MCF 10A (cell line): ENCODE results near the gene HARS2. TPM values are rescaled to one million over a fixed set of nuclear protein-coding genes. Genes with fewer than 3 reads are reported as not detected.
A peak's percentile ranks its signal among the peaks of the same experiment; 100 is the strongest.

Experiments used
- BruUV-seq: library from RNA; stranded (reverse); fragments of 400-500 nt; replicated peaks from 2 replicates; lab custom pipeline; 2021; lab: Mats Ljungman, UMichigan
- CTCF ChIA-PET: fragments of 300-600 bp; sonication (Branson Sonifier 250); formaldehyde crosslinking; extraction: SDS; loops from one replicate; lab custom pipeline; 2021; ENCODE audit warnings: antibody characterized with exemption, inconsistent platforms; lab: Yijun Ruan, JAX
- POLR2A ChIA-PET: fragments of 300-600, 350-650 bp; sonication (Branson Sonifier 250); formaldehyde crosslinking; extraction: SDS; loops from one replicate; lab custom pipeline; 2020; ENCODE audit warnings: antibody characterized with exemption, inconsistent platforms; lab: Yijun Ruan, JAX
- DNase-seq: peaks from one replicate; pipeline ENCODE4 v3.0.0-alpha.2; 2018; ENCODE audit not compliant: unreplicated experiment
- H3K27ac Mint-ChIP-seq: one replicate; pipeline ENCODE4 v1.8.0; 2022; ENCODE audit warnings: mild to moderate bottlenecking, low read depth, mixed read lengths; ENCODE audit not compliant: unreplicated experiment
- H3K27me3 Mint-ChIP-seq: one replicate; pipeline ENCODE4 v1.8.0; 2022; ENCODE audit warnings: mixed read lengths; ENCODE audit not compliant: insufficient read depth, unreplicated experiment
- H3K36me3 Mint-ChIP-seq: one replicate; pipeline ENCODE4 v1.8.0; 2022; ENCODE audit warnings: mild to moderate bottlenecking, moderate library complexity, mixed read lengths; ENCODE audit not compliant: insufficient read depth, unreplicated experiment
- H3K4me1 Mint-ChIP-seq: one replicate; pipeline ENCODE4 v1.8.0; 2022; ENCODE audit warnings: mixed read lengths; ENCODE audit not compliant: insufficient read depth, unreplicated experiment
- H3K4me3 Mint-ChIP-seq: one replicate; pipeline ENCODE4 v1.8.0; 2022; ENCODE audit warnings: mild to moderate bottlenecking, moderate library complexity, mixed read lengths; ENCODE audit not compliant: unreplicated experiment
- H3K9me3 Mint-ChIP-seq: one replicate; pipeline ENCODE4 v1.8.0; 2022; ENCODE audit warnings: mixed read lengths; ENCODE audit not compliant: unreplicated experiment
- CTCF ChIP-seq: fragments of 200-600 bp; IDR thresholded peaks from one replicate; pipeline ENCODE4 v1.8.0; 2022; ENCODE audit warnings: antibody characterized with exemption, mild to moderate bottlenecking; ENCODE audit not compliant: unreplicated experiment
- intact Hi-C: fragments of 100-400 bp; cut with micrococcal nuclease; formaldehyde crosslinking; loops from 2 replicates; pipeline ENCODE4 v1.14.1; 2022
- total RNA-seq: library from RNA; stranded (reverse); gene quantifications from 2 replicates; pipeline ENCODE4 v1.2.3, GENCODE V29; 2022

Gene HARS2
- total RNA-seq, 1 experiment from 2014 or later = 48.5 TPM

- Mint-ChIP-seq H3K27me3 (no peaks in the 10 kb centered on the region), H3K27ac (no peak overlapping the region), H3K36me3 (peaks cover 74% of the 10 kb centered on the region), H3K9me3 (no peaks in the 10 kb centered on the region), H3K4me3 (no peak overlapping the region), H3K4me1 (no peaks in the 10 kb centered on the region)
- ChIA-PET POLR2A (interaction anchor here (1.0 to 3.4 kb wide), 3 partner anchors 12 to 32 kb away, joined by 4 to 23 read pairs (median 14); partner anchors contain the start of genes HARS1, HARS2 and WDR55), CTCF (interaction anchor here (0.5 to 1.9 kb wide), 4 partner anchors 11 to 132 kb away, joined by 3 to 14 read pairs (median 4); partner anchors contain the start of genes EIF4EBP3, HARS1, HARS2 and WDR55)
- no peak for DNase-seq
- TF ChIP-seq CTCF = no peak
- BruUV-seq = no TSS peak
- intact Hi-C loops = no loop called here
Measured at GRCh38 chr5:140678993-140679392, 12.3 kb upstream of the HARS2 start.

GRCh38 chr5:140690376-140690932 lies 801 bp upstream of the HARS2 start:
- intact Hi-C loops = no loop called here
- Mint-ChIP-seq H3K4me1 (peaks cover 16% of the 10 kb centered on the region), H3K27ac (peak overlapping the region; percentile 87), H3K27me3 (no peaks in the 10 kb centered on the region), H3K36me3 (peaks cover 85% of the 10 kb centered on the region), H3K4me3 (peak overlapping the region; percentile 88), H3K9me3 (no peaks in the 10 kb centered on the region)
- TSS peak; percentile 55 for BruUV-seq
- TF ChIP-seq CTCF = no peak
- DNase-seq = peak; percentile 24
- ChIA-PET POLR2A (interaction anchor here (0.6 to 9.6 kb wide), 46 partner anchors 10 to 574 kb away, joined by 3 to 153 read pairs (median 6); partner anchors contain the start of genes ANKHD1, APBB3, DND1 and EIF4EBP3), CTCF (interaction anchor here (0.6 to 2.9 kb wide), 17 partner anchors 11 to 537 kb away, joined by 3 to 14 read pairs (median 3); partner anchors contain the start of gene EIF4EBP3)

GRCh38 chr5:140694276-140694675 lies 3.0 kb downstream of the HARS2 start:
- intact Hi-C loops = no loop called here
- Mint-ChIP-seq H3K9me3 (no peaks in the 10 kb centered on the region), H3K27ac (no peak overlapping the region), H3K4me1 (peaks cover 16% of the 10 kb centered on the region), H3K36me3 (peaks cover 82% of the 10 kb centered on the region), H3K27me3 (no peaks in the 10 kb centered on the region), H3K4me3 (no peak overlapping the region)
- POLR2A ChIA-PET = interaction anchor here (0.6 to 9.6 kb wide), 7 partner anchors 8 to 49 kb away, joined by 3 to 153 read pairs (median 4); partner anchors contain the start of genes IK, NDUFA2 and WDR55
- BruUV-seq = no TSS peak
- TF ChIP-seq CTCF = no peak
- DNase-seq = no peak
- CTCF ChIA-PET = interaction anchor here (0.5 to 1.1 kb wide), 3 partner anchors 232 to 971 kb away, joined by 4 read pairs; partner anchors contain the start of gene PCDHAC1

GRCh38 chr5:140696891-140697492 lies 5.7 kb downstream of the HARS2 start:
- no peak overlapping the region for H3K27ac Mint-ChIP-seq
- no peak for DNase-seq
- BruUV-seq = no TSS peak
- intact Hi-C loops = no loop called here
- no peak for TF ChIP-seq CTCF
- no peaks in the 10 kb centered on the region for H3K9me3 Mint-ChIP-seq
- peaks cover 7% of the 10 kb centered on the region for H3K4me1 Mint-ChIP-seq
- peaks cover 69% of the 10 kb centered on the region for H3K36me3 Mint-ChIP-seq
- no peak overlapping the region for H3K4me3 Mint-ChIP-seq
- POLR2A ChIA-PET = interaction anchor here (0.5 to 2.3 kb wide), 6 partner anchors 9 to 269 kb away, joined by 3 to 10 read pairs (median 4); partner anchors contain the start of genes IK, NDUFA2 and PCDHAC2
- no peaks in the 10 kb centered on the region for H3K27me3 Mint-ChIP-seq
- CTCF ChIA-PET = interaction anchor here (0.9 to 1.5 kb wide), 5 partner anchors 14 to 339 kb away, joined by 3 to 4 read pairs (median 3); no protein-coding TSS in a partner anchor
